Measurements from ENCODE around the gene SLCO2A1.
A peak's percentile ranks its signal among the peaks of the same experiment; 100 is the strongest.

Gene SLCO2A1

DNA sequence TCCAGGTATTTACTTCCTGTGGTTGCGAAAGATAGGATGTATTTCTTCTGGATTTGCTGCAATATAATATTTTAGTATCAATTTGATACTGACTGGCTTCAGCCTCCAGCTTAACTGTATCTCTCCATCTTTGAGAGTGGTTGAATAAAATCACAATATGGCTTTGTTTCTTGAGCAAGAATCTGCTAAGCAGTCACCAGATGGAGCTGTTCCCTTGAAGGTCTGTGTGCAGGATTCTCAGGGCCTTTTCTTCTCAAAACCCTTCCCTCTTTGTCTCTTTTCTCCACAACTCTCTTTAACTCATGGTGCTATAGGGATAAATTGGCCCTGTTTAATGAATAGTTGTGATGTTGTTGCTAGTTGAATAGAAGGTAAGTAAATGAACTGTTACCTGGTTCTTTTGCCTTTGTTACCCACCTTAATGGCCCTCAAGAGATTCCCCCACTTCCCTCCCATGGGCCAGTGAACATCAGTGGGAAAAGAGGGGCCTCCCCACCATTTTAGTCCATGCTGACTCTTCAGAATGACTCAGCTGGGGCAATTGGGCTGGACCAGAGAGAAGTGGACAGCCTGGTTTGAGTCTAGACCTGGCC is 99.3 kb downstream of the SLCO2A1 start:
- DNase-seq: no peak

DNA sequence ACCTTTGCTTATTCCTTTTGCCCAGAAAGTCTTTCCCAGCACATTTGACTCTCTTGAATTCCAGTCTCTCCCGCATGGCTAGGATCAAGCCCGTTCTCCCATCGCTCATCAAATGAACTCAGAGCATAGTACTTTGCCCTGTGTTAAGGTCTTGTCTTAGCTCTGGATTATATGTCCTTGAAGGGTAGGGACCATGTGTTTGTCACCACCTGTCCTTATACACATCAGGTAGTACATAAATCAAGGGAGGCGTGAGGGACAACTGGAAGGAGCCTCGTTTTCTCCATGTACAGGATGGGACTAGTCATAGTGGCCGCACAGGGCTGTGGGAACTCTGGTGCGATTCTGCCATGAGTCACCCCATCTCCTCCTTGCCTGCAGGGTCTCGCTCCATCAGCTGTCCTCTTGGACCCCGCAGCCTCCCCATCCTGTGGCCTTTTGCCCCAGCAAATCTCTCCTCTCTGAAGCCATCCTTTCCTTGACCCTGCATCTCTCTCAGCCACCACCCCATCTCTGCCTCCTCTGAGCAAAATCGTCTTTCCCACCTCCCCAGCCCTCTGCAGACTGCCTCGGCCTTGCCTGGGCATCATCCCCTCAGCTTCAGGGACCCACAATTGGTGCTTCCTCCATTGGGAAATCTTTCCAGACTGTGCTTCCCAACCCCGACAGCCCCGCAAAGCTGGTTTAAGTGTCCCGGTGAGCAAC is 100.7 kb downstream of the SLCO2A1 start:
- no peak for DNase-seq

DNA sequence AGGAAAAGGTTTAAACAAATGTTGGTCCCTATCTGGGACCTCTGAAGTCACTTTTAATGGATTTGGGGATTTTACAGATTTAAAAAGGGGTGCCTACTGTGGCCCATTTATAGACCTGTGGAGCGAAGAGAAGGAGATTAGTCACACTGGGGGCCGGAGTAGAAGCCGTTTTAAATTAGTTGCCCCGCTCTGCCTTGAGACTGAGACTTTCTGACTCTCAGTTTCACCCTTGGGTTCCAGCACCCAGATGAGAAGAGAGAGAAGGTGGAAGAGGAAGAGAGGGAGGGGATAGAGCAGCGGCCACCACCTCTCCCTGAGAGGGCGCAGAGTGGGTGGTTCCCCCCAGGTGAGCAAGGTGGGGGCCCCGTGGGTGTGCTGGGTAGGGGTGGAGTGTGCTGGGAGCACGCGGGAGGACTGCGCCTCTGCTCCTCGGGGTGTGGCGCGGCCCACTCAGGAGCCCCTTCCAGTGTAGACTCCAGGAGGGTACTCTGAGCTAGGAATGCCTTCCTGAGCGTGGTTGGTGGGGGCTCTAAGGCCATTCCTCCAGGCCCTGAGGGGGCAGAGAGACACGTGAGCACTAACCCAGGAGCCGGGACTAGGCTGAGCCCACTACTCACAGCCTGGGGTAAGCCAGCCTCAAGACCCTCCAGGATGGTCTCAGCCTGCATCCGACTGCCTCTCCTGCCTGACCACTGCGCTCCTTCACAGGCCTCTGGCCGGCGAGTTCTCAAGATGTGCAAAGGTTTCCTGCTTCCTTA is 101.4 kb downstream of the SLCO2A1 start:
- DNase-seq: no peak

GRCh38 chr3:133927540-133928066 is 102.1 kb downstream of the SLCO2A1 start:
- DNase-seq: peak; percentile 71 to 81

GRCh38 chr3:133926736-133927539 is 102.8 kb downstream of the SLCO2A1 start:
- no peak for DNase-seq

DNA sequence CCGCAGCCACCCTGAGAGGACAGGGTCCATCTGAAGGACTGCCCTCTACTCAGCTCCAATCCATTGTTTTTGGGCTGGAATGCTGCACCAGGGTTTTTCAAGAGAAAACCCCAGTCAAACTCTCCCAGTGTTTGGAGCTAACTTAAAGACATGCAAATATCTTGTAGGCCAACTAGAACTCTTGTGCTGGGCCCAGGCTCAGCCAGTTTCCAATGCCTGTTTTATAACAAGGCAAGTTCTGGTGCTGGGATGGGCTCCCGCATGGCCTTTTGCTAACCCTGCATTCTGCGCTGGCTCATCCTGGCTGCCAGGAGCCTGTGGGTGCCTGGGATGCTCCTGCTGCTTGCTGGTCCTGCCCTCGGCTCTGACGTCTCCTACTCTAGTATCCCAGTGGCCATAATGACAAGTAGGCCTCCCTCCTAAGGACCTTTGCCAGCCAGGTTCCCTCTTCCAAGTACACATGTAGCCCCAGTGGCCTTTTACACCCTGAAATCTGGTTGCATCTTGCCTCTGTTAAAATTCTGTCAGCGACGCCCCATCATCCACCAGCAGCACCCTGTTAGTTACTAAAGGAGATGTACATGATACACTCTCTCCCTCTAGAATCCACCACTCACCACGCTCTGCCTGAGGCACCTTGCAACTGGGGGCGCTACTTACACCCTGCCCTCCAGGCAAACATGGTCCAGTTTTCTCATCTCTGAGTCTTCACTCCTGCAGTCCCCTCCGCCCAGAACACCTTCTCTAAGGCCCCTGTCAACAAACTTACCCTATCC is 103.6 kb downstream of the SLCO2A1 start:
- no peak for DNase-seq

GRCh38 chr3:133924041-133924440 is 105.7 kb downstream of the SLCO2A1 start:
- DNase-seq: no peak

GRCh38 chr3:133921592-133921991 is 108.1 kb downstream of the SLCO2A1 start:
- DNase-seq: no peak

- no peak for DNase-seq
These were observed 112.6 kb downstream of the SLCO2A1 start for GRCh38 chr3:133917144-133917543.

- DNase-seq: no peak
These were observed 113.8 kb downstream of the SLCO2A1 start for GRCh38 chr3:133915685-133916658.

DNA sequence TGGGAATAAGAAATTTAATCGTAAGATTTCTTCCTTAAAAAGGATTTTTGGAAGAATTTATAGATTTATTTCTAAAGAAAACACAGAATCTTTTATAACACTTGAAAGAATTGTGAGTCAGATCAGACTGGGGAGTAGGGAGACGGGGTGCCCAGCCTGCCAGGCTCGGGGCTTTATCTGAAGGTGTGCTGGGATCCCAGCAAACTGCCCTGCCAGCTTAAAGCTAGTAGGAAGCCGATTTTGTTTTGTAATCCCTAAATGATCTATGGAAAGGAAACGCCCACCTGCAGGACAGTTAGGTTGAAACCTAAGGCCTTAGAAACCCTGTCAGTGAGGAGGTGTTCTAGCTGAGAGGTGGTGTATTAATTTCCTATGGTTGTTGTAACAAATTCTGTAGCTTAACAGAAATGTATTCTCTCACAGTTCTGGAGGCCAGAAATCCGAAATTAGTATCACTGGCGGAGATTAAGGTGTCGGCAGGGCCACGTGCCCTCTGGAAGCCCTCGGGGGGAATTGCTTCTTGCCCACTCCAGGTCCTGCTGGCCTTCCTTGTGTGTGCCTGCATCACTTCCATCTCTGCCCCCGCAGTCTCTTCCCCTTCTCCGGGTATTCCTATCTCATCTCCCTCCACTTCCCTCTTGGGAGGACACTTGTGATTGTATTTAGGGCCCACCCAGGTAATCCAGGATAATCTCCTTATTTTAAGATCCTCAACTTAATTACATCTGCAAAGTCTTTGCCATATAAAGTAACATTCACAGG is 114.7 kb downstream of the SLCO2A1 start:
- no peak for DNase-seq

- DNase-seq: no peak
These were observed 119.3 kb downstream of the SLCO2A1 start for GRCh38 chr3:133910422-133910821.

GRCh38 chr3:133905376-133905775 is 124.3 kb downstream of the SLCO2A1 start:
- no peak for DNase-seq

- DNase-seq: no peak
These were observed 127.9 kb downstream of the SLCO2A1 start for GRCh38 chr3:133901847-133902246.

GRCh38 chr3:133901083-133901482 is 128.6 kb downstream of the SLCO2A1 start:
- no peak for DNase-seq

- DNase-seq: no peak
These were observed 130.4 kb downstream of the SLCO2A1 start for GRCh38 chr3:133899311-133899710.

- DNase-seq: no peak
These were observed 132.2 kb downstream of the SLCO2A1 start for GRCh38 chr3:133897547-133897946.

GRCh38 chr3:133896002-133896761 is 133.5 kb downstream of the SLCO2A1 start:
- no peak for DNase-seq

All from activated T-cell treated with anti-CD3 and anti-CD28 coated beads, Interleukin-2, amount 50 U/mL, for 48 hours (primary cell).